NAMALWA (cell line): ENCODE data around the gene SYNJ1.
"Not testable (repeated sequence)": the region's sequence is repeated elsewhere in the genome, so short reads cannot be mapped to it uniquely, and the experiment has no call there.

ENCODE experiments used
- DNase-seq: peaks from one replicate; pipeline ENCODE4 v3.0.0-alpha.2; 2015; ENCODE audit warnings: low spot score

The SYNJ1 gene

DNA sequence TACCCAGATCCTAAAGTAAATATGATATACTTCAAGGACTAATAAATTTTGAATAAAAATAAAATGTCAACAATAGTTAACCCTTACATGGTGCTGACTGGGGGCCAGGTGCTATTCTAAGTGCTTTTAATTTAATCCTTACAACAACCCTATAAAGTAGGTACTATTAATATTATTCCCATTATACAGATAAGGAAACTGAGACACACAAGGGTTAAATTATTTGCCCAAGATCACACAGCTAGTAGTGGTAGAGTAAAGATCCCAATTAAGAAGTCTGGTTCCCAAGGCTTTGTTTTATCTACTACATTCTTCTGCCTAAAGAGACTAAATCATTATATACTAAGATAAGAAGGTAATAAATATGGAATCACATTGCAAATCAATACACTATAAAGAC is 34.2 kb downstream of the SYNJ1 start:
- no peak for DNase-seq

DNA sequence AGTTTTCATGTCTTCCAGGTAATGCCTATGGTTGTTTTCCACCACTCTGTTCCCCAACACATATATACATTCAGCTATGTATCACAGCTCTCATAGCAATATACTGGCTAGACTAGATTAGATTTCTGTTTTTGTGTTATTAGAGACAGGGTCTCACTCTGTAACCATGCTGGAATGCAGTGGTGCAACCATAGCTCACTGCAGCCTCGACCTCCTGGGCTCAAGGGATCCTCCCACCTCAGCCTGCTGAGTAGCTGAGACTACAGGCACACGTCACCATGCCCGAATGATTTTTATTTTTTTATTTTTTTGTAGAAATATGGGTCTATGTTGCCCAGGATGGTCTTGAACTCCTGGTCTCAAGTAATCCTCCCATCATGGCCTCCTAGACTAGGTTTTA is 37.7 kb downstream of the SYNJ1 start:
- no peak for DNase-seq

DNA sequence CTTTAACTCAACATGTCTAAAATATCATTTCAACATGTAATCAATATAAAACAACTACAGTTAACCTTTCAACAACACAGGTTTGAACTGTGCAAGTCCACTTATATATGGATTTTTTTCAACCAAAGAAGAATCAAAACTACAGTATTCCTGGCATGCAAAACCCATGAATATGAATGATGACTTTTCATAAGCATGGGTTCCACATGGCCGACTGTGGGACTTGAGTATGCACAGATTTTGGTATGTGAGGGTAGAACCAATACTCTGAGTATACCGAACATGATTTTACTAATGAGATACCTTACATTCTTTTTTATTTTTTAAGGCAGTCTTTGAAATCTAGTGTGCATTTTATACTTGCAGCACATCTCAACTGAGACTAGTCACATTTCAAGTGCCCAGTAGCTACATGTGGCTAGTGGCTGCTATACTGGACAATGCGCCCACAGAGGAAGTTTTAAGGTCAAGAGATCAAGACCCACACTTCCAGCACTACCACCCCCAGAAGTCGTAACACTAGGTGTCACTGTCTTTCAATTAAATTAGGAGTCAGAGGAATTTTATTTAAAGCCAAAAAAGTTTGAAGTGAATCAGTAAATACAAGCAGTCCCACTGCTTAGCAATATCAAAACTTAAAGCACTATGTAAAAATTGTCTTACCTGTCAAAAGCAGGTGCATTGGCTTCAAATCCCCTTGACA is 40.0 kb downstream of the SYNJ1 start:
- peak; percentile 25 for DNase-seq

DNA sequence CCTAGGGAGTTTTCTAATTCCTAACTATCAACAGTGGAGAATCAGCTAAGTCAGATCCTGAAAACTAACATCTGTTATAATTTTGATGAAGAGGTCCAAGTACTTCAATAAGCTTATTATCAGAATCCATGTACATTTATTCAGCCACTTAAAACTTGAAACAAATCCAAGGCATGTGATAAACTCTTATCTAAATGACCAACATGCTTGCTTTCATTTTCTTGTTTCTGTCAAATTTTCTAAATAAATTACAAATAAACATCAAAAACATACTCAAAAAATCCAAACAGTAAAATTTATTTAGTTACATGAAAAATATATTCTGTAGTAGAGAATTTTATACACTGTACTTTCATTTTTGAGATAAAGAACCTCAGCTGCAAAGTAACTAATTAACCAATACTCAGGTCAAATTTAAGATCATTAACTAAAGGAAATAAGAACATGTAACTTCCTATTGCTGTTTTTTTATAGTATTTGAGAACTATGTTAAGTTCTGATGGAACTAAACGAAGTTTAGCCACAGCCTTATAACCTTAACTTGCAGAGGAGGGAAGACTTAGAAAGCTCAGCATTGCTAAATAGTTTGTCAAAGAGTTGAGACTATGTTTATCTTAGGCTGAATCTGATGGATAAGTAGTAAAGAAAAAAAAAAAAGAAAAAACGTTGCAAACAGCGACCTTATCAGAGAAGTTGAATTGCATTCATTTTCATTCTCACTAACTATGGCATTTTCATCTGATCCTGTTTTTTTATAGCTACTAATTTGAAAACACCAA is 44.9 kb downstream of the SYNJ1 start:
- no peak for DNase-seq

DNA sequence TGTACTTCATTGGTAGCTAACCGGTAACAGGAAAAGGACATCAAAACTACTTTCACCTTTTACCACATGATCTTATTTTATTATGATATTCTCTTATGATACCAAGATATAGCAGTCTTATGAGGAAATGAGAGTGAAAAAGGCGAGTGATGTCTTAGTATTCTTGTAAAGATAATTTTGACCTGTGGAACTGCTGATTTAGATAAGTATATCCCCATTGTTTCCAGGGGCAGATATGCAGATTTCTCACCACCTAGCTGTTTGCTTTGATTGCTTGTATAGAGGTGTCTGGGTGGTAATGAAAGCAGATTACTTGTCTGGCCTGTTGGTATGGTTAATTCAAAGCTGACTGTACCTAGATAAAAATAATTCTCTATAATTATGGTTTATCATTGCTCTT is 53.1 kb downstream of the SYNJ1 start:
- DNase-seq = no peak

GRCh38 chr21:32674038-32674437 is 53.8 kb downstream of the SYNJ1 start:
- DNase-seq = no peak

DNA sequence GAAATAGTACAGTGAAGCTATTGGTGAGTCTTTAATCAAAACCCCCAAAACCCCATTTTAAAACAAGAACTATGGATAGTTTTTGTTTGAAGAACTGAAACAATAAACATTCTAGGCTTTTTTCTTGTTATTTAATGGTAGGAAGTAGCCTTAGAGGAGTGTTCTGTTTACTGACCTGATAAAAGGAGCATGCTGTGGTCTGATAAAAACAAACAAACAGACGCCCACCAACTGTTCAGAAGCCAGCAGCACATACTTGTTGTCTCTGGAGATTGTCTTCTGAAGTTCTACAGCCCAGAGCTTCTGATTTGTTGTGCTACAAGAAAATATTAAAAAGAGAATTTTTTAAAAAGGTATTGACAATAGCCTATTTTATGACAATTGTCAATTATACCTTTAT is 61.6 kb downstream of the SYNJ1 start:
- no peak for DNase-seq

DNA sequence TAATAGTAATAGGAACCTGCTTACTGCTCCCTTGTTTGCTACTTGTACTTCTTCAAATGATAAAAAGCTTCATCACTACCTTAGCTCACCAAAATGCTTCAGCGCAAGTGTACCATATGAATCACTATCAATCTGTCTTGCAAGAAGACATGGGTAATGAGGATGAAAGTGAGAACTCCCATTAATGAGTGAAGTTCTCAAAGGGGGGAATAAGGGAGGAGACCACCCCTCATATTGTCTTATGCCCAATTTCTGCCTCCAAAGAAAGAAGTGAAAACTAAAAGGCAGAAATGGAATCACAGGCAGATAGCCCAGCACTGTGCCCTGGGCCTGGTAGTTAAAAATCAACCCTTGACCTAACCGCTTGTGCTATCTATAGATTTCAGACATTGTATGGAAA is 63.7 kb downstream of the SYNJ1 start:
- DNase-seq = not testable (repeated sequence)

GRCh38 chr21:32661981-32662380 is 65.8 kb downstream of the SYNJ1 start:
- not testable (repeated sequence) for DNase-seq

- not testable (repeated sequence) for DNase-seq
Measured at GRCh38 chr21:32661026-32661782, 66.6 kb downstream of the SYNJ1 start.

DNA sequence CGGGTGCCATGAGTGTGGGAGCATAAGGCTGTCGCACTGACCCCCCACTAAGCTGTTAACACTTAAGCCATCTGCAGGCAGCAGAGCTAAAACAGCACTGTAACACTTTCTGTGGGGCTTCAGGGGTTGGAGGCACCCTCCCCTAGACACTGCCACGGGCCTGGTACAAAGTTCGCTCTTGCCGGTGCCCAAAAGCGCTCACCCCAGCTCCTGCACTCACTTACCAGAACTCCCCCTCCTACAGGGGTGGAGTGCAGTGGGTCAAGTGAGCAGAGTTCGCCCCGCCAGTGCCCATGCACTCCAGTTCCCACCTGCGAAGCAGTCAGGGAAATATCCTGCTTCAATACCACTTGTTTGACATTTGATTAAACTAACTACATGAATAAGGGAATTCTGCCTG is 69.3 kb downstream of the SYNJ1 start:
- DNase-seq = no peak

DNA sequence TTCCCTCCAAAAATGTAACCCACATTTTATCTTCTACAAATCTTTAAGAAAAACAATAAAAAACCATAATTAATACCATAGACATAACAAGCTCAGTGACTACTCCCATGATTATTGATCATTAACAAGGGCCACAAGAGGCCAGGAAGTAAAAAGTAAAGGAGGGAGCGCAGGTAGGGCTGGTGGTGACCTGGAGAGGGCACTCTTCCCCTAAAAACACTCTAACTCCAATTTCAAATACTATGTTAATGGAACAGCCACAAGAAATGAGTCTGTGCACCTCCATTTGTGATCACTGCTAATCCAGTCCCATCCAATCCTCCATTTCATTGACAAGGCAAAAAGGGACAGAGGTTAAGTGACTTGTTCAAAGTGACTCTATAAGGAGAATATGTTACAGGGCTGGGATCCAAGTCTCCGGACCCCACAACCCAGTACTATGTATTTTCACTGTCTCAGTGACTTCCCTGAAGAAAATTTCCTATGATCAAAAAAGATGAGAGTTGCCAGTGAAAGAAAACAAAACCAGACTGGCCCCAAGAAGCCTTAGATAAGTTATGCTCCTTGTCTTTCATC is 74.4 kb downstream of the SYNJ1 start:
- peak; percentile 57 for DNase-seq

- no peak for DNase-seq
Measured at GRCh38 chr21:32648165-32648564, 79.6 kb downstream of the SYNJ1 start.

GRCh38 chr21:32645261-32646182 is 82.3 kb downstream of the SYNJ1 start:
- no peak for DNase-seq

DNA sequence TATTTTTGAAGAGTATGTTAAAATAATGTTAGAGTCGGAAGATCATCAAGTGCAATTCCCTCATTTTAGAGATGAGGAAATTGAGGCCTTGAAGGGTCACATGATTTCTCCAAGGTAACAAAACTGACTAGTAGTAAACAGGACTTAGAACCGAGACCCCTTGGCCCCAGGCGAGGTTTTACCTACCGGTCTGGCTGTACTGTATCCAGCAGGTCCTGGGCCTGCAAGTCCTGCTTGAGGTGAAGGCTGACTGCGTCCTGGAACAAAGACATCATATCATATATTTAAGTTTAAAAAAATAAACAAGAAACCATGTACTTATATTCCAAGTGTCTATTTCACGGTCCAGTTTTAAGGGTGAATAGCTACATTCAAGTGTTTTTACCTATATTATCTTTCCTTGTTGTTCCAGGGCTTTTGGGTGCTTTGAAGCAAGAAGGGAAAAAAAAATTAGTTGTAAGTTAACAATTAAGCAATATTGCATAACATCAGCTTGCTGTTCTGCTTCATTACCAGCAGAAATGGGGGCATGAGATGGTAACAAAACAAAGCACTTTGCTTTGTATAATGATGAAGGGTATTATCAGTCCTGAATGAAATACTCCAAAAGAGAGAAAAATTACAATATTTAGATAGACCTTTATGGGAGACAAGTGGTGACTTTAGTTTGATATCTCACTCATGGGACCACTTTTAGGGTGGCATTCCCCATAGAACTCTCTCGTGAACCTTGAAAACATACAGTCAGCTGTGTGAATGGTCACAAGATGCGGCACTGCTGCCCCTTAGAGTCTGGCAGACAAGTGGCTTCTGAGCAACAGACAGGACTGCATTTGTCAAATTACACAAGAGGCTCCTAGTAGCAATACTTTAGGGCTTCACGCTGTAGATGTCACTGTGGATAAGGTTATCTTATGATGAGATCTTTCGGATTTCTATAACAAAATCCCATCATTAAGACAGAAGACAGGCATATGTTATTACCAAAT is 85.8 kb downstream of the SYNJ1 start:
- no peak for DNase-seq

- no peak for DNase-seq
Measured at GRCh38 chr21:32626621-32627196, 101.1 kb downstream of the SYNJ1 start.

DNA sequence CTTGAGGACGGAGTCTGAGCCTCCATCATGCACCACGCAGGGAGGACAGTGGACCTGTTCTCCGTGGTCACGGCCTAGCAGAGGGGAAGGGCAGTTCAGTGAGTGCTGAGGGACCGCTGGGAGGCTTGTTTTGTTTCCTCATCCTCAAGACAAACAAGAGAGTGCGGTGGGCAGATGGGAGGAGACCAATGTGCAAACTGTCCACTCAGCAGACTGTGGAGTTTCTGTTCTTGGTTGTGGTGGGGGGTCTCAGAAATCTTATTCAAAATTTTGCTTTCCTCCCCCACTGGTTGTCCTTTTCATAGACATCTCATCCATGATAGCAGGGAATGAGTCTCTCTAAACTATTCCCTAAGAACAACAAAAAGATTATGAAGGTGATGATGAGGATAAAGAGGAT is 109.6 kb downstream of the SYNJ1 start:
- not testable (repeated sequence) for DNase-seq

GRCh38 chr21:32613436-32614043 is 114.3 kb downstream of the SYNJ1 start:
- no peak for DNase-seq

DNA sequence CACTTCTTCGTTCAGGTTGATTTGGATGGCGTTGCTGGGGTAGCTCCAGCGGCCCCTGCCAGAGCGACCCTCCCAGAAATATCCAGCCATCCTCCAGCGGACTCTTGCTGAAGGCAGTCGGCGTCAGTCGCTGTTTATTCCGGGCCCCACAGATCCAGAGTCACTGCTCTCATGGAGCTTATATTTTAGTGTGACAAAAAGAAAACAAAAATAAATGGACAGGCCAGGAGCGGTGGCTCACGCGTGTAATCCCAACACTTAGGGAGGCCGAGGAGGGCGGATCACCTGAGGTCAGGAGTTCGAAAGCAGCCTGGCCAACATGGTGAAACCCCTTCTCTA is 114.8 kb downstream of the SYNJ1 start:
- DNase-seq = no peak
